Measurements from ENCODE around the gene NFE2L1. TPM values are rescaled to one million over a fixed set of nuclear protein-coding genes. Genes with fewer than 3 reads are reported as not detected.

The NFE2L1 gene
- total and polyA plus RNA-seq, 5 experiments from 2014 or later: 5.0 to 50.4 (median 14.2) TPM

DNA sequence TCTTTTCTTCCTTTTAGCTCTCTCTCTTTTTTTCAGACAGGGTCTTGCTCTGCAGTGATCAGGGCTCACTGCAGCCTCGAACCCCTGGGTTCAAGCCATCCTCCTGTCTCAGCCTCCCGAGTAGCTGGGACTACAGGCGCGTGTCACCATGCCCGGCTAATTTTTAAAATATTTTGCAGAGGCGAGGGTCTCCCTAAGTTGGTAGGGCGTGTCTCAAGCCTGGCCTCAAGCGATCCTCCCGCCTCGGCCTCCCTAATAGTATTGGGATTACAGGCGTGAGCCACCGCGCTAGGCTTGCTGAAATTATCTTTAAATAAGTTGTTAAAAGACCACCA lies 58.6 kb downstream of the NFE2L1 start:
- Mint-ChIP-seq H3K4me3 (peak overlapping the region; percentile 94 to 98 (median 96)), H3K9me3 (peaks cover 0 to 2% (median 0%) of the 10 kb centered on the region in 9 donors), H3K36me3 (peaks cover 0 to 2% (median 0%) of the 10 kb centered on the region in 3 donors), H3K27me3 (no peaks in the 10 kb centered on the region), H3K27ac (peak overlapping the region in 9 of 10 donors; percentile 88 to 97 (median 93)), H3K4me1 (peaks cover 28 to 68% (median 65%) of the 10 kb centered on the region in 4 donors)
- ATAC-seq: no peak
- no peak for DNase-seq
- POLR2A ChIA-PET: interaction anchor here (0.6 to 1.5 kb wide), 6 partner anchors 8 to 506 kb away, joined by 3 to 6 read pairs (median 3); partner anchors contain the start of genes LRRC46 and MRPL10

- Mint-ChIP-seq H3K27ac (peak within 1 kb of the TSS; percentile 88 to 97 (median 94)), H3K4me3 (peak within 1 kb of the TSS; percentile 94 to 98 (median 96)), H3K4me1 (peaks cover 33 to 70% (median 69%) of the 10 kb centered on the region in 4 donors), H3K9me3 (peaks cover 0 to 2% (median 0%) of the 10 kb centered on the region in 9 donors), H3K27me3 (no peaks in the 10 kb centered on the region), H3K36me3 (peaks cover 0 to 4% (median 0%) of the 10 kb centered on the region in 3 donors)
- ATAC-seq: peak; percentile 92
- POLR2A ChIA-PET: interaction anchor here (0.5 to 1.5 kb wide), 11 partner anchors 9 to 1570 kb away, joined by 3 to 6 read pairs (median 4); partner anchors contain the start of genes LRRC46, MRPL10 and NFE2L1
- peak; percentile 86 to 99 (median 94) for DNase-seq
These were observed 59.2 kb downstream of the NFE2L1 start, which contains the start of gene SNX11 for GRCh38 chr17:48107137-48108055. Gene SNX11 (plus strand): TSS chr17:48107766. CDS start chr17:48112044, 4,278 bp downstream.

- ATAC-seq: no peak
- Mint-ChIP-seq H3K9me3 (no peaks in the 10 kb centered on the region), H3K4me1 (peaks cover 38 to 62% (median 60%) of the 10 kb centered on the region in 4 donors), H3K27me3 (no peaks in the 10 kb centered on the region), H3K4me3 (peak overlapping the region in 6 of 10 donors; percentile 9 to 43 (median 37)), H3K27ac (peak overlapping the region in 9 of 10 donors; percentile 16 to 90 (median 79)), H3K36me3 (peaks cover 0 to 19% (median 0%) of the 10 kb centered on the region in 3 donors)
- DNase-seq: no peak
- POLR2A ChIA-PET: interaction anchor here (0.6 to 0.7 kb wide), 2 partner anchors 25 to 33 kb away, joined by 5 read pairs; no protein-coding TSS in a partner anchor
These were observed 62.6 kb downstream of the NFE2L1 start for GRCh38 chr17:48110761-48111160.

Small RNA genes lying within 50 kb of the gene (microRNA-seq; reads per million reads assigned to microRNA genes)
- gene MIR152 (ENCODE audit: borderline microRNAs expressed): 33.2 reads per million, percentile 49 among the genes with 10 or more reads in this experiment

Other genes starting within 250 kb of the NFE2L1 start
- 10 to 100 TPM; 38.8 to 48.1 TPM for gene OSBPL7, start 226.6 kb upstream of the NFE2L1 start, total RNA-seq
- gene OSBPL7, start 226.6 kb upstream of the NFE2L1 start, polyA plus RNA-seq: 1 to 10 TPM; 3.6 to 6.8 (median 4.4) TPM
- 10 to 100 TPM; 38.2 to 41.8 TPM for gene MRPL10, start 216.8 kb upstream of the NFE2L1 start, total RNA-seq
- 10 to 100 TPM; 38.3 to 68.5 (median 38.3) TPM for gene MRPL10, start 216.8 kb upstream of the NFE2L1 start, polyA plus RNA-seq
- gene LRRC46, start 216.7 kb upstream of the NFE2L1 start, total RNA-seq: under 1 TPM; 0.29 to 0.85 TPM
- under 1 TPM; 0.43 to 0.56 (median 0.48) TPM for gene LRRC46, start 216.7 kb upstream of the NFE2L1 start, polyA plus RNA-seq
- gene SCRN2, start 207.1 kb upstream of the NFE2L1 start, total RNA-seq: 10 to 100 TPM; 41.4 to 46.0 TPM
- gene SCRN2, start 207.1 kb upstream of the NFE2L1 start, polyA plus RNA-seq: 10 to 100 TPM; 19.3 to 37.9 (median 21.6) TPM
- gene SP6, start 197.2 kb upstream of the NFE2L1 start, total RNA-seq: under 1 TPM; 0.16 to 0.33 TPM
- under 1 TPM in 1 of 3 donors, not detected in 2; 0.13 TPM for gene SP6, start 197.2 kb upstream of the NFE2L1 start, polyA plus RNA-seq
- 10 to 100 TPM; 31.6 to 31.7 TPM for gene SP2, start 152.1 kb upstream of the NFE2L1 start, total RNA-seq
- 10 to 100 TPM in 1 of 3 donors, 1 to 10 TPM in 2; 4.5 to 13.0 (median 9.6) TPM for gene SP2, start 152.1 kb upstream of the NFE2L1 start, polyA plus RNA-seq
- gene PNPO, start 106.8 kb upstream of the NFE2L1 start, total RNA-seq: 10 to 100 TPM; 17.2 to 20.8 TPM
- 10 to 100 TPM; 26.0 to 31.8 (median 29.9) TPM for gene PNPO, start 106.8 kb upstream of the NFE2L1 start, polyA plus RNA-seq
- not detected for gene PRR15L, start 90.5 kb upstream of the NFE2L1 start, total RNA-seq
- under 1 TPM; 0.14 to 0.36 (median 0.16) TPM for gene PRR15L, start 90.5 kb upstream of the NFE2L1 start, polyA plus RNA-seq
- gene CDK5RAP3, start 77.2 kb upstream of the NFE2L1 start, total RNA-seq: 100 to 1,000 TPM; 352 to 356 TPM
- gene CDK5RAP3, start 77.2 kb upstream of the NFE2L1 start, polyA plus RNA-seq: 10 to 100 TPM; 63.6 to 73.0 (median 70.2) TPM
- 1 to 10 TPM; 1.2 to 2.4 TPM for gene COPZ2, start 10.6 kb upstream of the NFE2L1 start, total RNA-seq
- 1 to 10 TPM in 2 of 3 donors, under 1 TPM in 1; 0.84 to 7.1 (median 1.6) TPM for gene COPZ2, start 10.6 kb upstream of the NFE2L1 start, polyA plus RNA-seq
- gene CBX1, start 53.1 kb downstream of the NFE2L1 start, total RNA-seq: 10 to 100 TPM; 33.6 to 34.6 TPM
- 10 to 100 TPM; 20.8 to 24.4 (median 24.3) TPM for gene CBX1, start 53.1 kb downstream of the NFE2L1 start, polyA plus RNA-seq
- 10 to 100 TPM; 19.5 to 20.9 TPM for gene SNX11, start 59.4 kb downstream of the NFE2L1 start, total RNA-seq
- gene SNX11, start 59.4 kb downstream of the NFE2L1 start, polyA plus RNA-seq: 10 to 100 TPM; 18.8 to 28.3 (median 25.6) TPM

Data from naive thymus-derived CD8-positive, alpha-beta T cell (primary cell).